ENCODE data around the gene EARS2. TPM values are rescaled to one million over a fixed set of nuclear protein-coding genes. Genes with fewer than 3 reads are reported as not detected.

The EARS2 gene
- total and polyA plus RNA-seq, 8 donors = 7.8 to 176 (median 18.3) TPM

DNA sequence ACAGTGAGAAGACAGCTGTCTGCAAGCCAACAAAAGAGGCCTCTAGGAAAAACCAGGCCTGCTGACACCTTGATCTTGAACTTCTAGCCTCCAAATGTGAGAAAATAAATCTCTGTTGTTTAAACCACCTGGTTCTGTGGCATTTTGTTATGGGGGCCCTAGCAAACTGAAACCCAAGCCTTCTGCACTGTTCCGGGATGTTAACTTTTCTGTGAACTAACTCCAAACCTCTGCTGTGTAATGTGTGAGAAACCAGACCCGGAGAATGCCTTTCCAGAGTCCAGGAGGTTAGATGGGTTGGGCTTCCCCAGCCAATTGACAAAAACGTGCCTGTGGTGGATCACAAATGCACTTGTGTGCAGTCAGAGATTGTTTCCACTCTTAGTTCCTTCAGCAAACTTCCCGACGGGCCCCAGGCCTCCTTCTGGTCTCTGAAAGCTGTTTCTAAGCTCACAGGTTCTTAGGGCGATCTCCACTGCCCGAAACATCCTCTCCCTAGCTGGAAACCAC lies 33.2 kb downstream of the EARS2 start:
- Histone ChIP-seq H3K36me3 (peaks cover 23 to 94% (median 82%) of the 10 kb centered on the region in 4 donors), H3K27me3 (no peaks in the 10 kb centered on the region), H3K4me1 (no peaks in the 10 kb centered on the region), H3K4me3 (no peak overlapping the region), H3K9me3 (no peaks in the 10 kb centered on the region), H3K27ac (no peak overlapping the region)
- no peak for DNase-seq
- TF ChIP-seq EP300 (IDR thresholded peaks at IDR 0.05) (no peak), POLR2AphosphoS5 (IDR thresholded peaks at IDR 0.05) (no peak), POLR2A (IDR thresholded peaks at IDR 0.05) (no peak), CTCF (IDR thresholded peaks at IDR 0.05) (no peak)
- intact Hi-C loops (cut with DNase I; ENCODE audit: low total_unique reads) = no loop called here
- WGBS, 5 donors = 86 to 93% (median 91%) methylated on average over 7 of the region's 7 CpGs

- Histone ChIP-seq H3K36me3 (peaks cover 21 to 88% (median 76%) of the 10 kb centered on the region in 4 donors), H3K27ac (no peak overlapping the region)
- no peak for DNase-seq
Measured at GRCh38 chr16:23523321-23523720, 33.8 kb downstream of the EARS2 start.

GRCh38 chr16:23521965-23522364 lies 35.2 kb downstream of the EARS2 start:
- no peaks in the 10 kb centered on the region for H3K27me3 ChIP-seq
- no peak for DNase-seq
- H3K4me1 ChIP-seq = no peaks in the 10 kb centered on the region
- H3K36me3 ChIP-seq = peaks cover 21 to 74% (median 63%) of the 10 kb centered on the region in 4 donors
- WGBS, 5 donors = 93 to 99% (median 94%) methylated on average over 4 of the region's 4 CpGs
- no peaks in the 10 kb centered on the region for H3K9me3 ChIP-seq
- H3K4me3 ChIP-seq = no peak overlapping the region
- intact Hi-C loops (cut with DNase I; ENCODE audit: low total_unique reads) = no loop called here
- no peak overlapping the region for H3K27ac ChIP-seq
- TF ChIP-seq POLR2AphosphoS5 (IDR thresholded peaks at IDR 0.05) = no peak
- TF ChIP-seq CTCF (IDR thresholded peaks at IDR 0.05) = no peak
- no peak for TF ChIP-seq EP300 (IDR thresholded peaks at IDR 0.05)
- no peak for TF ChIP-seq POLR2A (IDR thresholded peaks at IDR 0.05)

More at GRCh38 chr16:23523321-23523720, 33.8 kb downstream of the EARS2 start:
- intact Hi-C loops (cut with DNase I; ENCODE audit: low total_unique reads) = no loop called here
- Histone ChIP-seq H3K4me3 (no peak overlapping the region), H3K9me3 (no peaks in the 10 kb centered on the region), H3K27me3 (no peaks in the 10 kb centered on the region), H3K4me1 (no peaks in the 10 kb centered on the region)
- TF ChIP-seq CTCF (IDR thresholded peaks at IDR 0.05) = no peak
- TF ChIP-seq POLR2AphosphoS5 (IDR thresholded peaks at IDR 0.05) = no peak
- no peak for TF ChIP-seq POLR2A (IDR thresholded peaks at IDR 0.05)
- TF ChIP-seq EP300 (IDR thresholded peaks at IDR 0.05) = no peak
- WGBS, 5 donors = 90 to 99% (median 95%) methylated on average over 6 of the region's 6 CpGs

- 71 to 92% (median 86%) methylated on average over 3 to 4 of the region's 4 CpGs for WGBS, 5 donors
- intact Hi-C loops (cut with DNase I; ENCODE audit: low total_unique reads) = no loop called here
- no peak overlapping the region for H3K4me3 ChIP-seq
- H3K27me3 ChIP-seq = no peaks in the 10 kb centered on the region
- TF ChIP-seq POLR2A (IDR thresholded peaks at IDR 0.05) = no peak
- no peak for TF ChIP-seq CTCF (IDR thresholded peaks at IDR 0.05)
- no peak for TF ChIP-seq POLR2AphosphoS5 (IDR thresholded peaks at IDR 0.05)
- TF ChIP-seq EP300 (IDR thresholded peaks at IDR 0.05) = no peak
- H3K36me3 ChIP-seq = peaks cover 21 to 67% (median 56%) of the 10 kb centered on the region in 4 donors
- H3K4me1 ChIP-seq = peaks cover 0 to 7% (median 0%) of the 10 kb centered on the region in 4 donors
- no peak overlapping the region for H3K27ac ChIP-seq
- DNase-seq = no peak
- H3K9me3 ChIP-seq = no peaks in the 10 kb centered on the region
Measured at GRCh38 chr16:23521037-23521743, 36.0 kb downstream of the EARS2 start.
